SK-N-DZ (cell line): ENCODE data around the gene PRIM1.
"Not testable (repeated sequence)": the region's sequence is repeated elsewhere in the genome, so short reads cannot be mapped to it uniquely, and the experiment has no call there.

Experiments used
- DNase-seq: peaks from one replicate; pipeline ENCODE4 v3.0.0-alpha.2; 2015; ENCODE audit warnings: low spot score

PRIM1 gene

GRCh38 chr12:56761812-56762211 lies 9.7 kb upstream of the PRIM1 start:
- no peak for DNase-seq

- no peak for DNase-seq
Observed at GRCh38 chr12:56760460-56760859, 8.3 kb upstream of the PRIM1 start.

DNA sequence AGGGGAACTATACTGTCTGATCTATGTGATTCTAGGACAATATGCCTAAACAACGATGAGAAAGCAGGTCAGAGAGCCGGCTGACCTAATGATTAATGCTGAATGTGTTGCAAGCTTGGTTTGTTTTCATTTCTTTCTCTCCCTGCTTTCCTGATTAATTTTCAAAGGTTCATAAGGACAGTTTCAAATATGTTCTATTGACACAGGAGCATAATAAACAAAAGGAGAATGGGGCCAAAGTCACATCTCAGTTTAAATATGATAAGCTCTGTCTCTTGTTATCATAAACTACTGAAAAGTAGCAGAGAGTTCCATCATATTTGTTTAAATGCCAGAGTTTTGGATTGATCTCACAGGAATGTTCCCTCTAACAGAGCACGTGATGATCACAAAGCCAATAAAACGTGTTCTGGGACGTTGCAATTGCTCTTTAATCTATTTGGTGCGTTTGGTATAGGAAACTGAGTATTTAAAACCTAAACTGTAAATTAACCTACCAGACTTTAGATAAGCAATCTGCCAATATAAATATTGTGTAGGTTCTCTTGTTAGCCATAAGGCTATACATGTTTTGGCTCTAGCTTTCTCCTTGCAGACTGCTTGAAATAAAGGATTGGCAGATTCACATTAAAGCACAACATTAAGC lies 7.3 kb upstream of the PRIM1 start:
- no peak for DNase-seq

DNA sequence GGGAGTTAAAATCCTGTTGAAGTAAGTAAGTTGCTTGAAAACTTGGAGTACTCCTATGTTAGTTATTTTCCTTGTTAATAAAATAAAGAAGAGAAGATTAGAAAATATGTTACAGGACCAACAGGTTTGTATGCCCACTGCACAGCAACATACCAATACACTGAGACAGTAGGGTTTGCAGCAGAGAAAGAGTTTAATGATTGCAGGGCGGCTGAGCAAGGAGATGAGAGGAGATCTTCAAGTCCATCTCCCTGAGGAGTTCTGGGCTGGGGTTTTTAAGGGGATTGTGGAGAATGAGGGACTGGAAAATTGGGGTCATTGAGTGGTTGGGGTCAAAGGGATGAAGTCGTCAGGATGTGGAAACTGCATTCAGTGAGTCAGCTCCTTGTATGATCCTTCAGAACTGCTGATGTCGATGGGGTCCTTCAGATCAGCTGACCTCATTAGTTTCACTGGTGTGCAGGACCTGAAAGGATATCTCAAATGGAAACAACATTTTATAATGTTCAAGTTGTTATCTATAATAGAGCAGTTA lies 6.7 kb upstream of the PRIM1 start:
- no peak for DNase-seq

- DNase-seq: not testable (repeated sequence)
Observed at GRCh38 chr12:56757971-56758370, 5.8 kb upstream of the PRIM1 start.

DNA sequence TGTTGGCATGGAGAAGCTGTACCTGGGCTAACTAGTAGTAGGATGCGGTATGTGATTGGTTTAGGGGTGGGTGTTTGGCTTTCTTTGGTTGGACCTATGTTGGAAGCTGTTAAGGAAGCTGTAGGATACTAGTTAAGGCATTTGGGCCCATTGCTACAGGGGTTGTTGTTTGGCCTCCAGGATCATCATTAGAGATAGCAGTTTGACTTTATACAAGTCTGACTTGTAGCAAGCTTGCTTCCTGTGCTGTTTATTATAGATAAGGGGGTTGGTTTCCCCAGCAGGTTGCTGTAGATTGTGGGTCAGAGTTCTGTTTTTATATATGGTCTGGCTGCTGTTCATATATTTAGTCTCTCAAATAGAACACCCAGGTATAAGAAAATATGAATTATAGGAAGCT lies 1.4 kb upstream of the PRIM1 start:
- no peak for DNase-seq

DNA sequence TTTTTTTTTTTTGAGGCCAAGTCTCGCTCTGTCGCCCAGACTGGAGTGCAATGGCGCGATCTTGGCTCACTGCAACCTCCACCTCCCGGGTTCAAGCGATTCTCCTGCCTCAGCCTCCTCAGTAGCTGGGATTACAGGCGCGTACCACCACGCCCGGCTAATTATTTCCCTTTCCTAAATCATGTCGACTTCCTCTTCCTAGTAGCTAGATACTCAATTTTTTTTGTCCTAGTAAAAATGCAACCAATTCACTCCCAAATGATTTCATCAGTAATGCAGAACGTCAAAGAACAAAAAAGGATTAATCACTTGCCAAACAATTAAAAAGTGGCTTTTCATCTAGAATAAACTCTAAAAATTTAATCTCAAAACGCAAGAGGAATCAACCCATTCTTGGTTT lies 1.5 kb downstream of the PRIM1 start:
- not testable (repeated sequence) for DNase-seq

DNA sequence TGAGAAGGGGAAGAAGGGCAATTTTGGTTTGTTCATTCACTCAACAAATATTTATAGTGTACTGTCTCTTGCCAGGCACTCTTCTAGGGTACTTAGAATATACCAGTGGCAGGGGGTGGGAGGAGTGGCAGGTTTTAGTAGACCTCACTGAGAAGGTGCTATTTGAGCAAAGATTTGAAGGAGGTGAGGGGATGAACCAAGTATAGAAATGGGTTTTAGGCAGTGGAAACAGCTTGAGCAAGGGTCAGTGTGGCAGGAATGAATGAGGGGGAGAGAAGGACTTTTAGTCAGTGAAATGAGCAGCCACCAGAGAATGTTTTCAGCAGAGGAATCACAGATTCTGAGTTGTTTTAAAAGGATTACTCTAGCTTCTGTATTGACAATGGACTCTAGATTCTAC lies 2.3 kb downstream of the PRIM1 start:
- no peak for DNase-seq

DNA sequence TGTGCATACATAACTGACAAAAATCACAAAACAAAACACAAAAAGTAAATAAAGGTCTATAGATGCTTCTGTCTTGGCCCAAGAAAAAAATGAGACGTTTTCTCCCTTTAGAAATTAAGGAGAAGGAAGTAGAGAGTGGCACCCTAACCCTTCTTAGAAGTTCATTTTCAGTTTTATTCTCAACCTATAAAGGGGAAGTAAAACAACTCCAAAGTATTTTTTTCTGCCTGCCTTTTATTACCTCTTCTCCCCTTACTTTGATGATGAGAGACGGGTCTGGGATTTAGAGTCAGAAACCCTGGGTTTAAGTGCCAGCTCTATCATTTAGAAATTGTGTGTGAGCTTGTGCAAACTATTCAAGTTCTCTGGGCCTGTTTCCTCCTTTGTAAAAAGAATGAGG lies 2.8 kb downstream of the PRIM1 start:
- no peak for DNase-seq

DNA sequence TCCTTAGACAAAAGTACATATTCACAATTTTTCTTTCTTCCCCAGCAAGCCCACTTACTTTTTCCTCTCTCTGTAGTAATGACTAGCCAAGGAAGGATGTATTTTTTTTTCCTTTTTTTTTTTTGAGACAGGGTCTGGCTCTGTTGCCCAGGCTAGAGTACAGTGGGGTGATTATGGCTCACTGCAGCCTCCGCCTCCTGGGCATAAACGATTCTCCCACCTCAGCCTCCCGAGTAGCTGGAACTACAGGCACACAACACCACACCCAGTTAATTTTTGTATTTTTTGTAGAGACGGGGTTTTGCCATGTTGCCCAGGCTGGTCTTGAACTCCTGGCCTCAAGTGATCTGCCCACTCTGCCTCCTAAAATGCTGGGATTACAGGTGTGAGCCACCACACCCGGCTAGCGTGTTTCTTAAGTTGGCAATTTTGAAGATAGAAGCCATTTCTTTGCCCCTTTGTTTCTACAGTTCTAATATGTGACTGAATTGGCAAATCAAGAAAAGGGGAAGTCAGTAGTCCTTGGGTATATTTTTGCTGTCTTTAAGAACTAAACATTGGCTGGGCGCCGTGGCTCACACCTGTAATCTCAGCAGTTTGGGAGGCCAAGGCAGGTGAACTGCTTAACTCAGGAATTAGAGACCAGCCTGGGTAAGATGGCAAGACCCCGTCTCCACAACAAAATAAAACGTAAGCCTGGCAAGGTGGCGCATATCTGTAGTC lies 23.8 kb downstream of the PRIM1 start:
- DNase-seq: no peak

DNA sequence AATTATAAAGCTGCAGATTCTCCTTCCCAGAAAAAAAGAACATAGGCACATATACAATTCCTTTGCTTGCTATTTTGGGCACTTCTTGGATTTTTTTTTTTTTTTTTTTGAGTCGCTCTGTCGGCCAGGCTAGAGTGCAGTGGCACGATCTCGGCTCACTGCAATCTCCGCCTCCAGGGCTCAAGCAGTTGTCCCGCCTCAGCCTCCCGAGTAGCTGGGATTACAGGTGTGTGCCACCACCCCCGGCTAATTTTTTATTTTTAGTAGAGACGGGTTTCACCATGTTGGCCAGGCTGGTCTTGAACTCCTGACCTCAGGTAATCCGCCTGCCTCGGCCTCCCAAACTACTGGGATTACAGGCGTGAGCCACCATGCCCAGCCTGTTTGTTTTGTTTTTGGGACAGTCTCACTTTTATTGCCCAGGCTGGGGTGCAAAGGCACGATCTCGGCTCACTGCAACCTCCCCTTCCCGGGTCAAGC lies 25.9 kb downstream of the PRIM1 start:
- DNase-seq: not testable (repeated sequence)

- no peak for DNase-seq
Observed at GRCh38 chr12:56725723-56726102, 26.4 kb downstream of the PRIM1 start.

- DNase-seq: peak; percentile 98
Observed at GRCh38 chr12:56724972-56725722, 27.0 kb downstream of the PRIM1 start, which contains the start of gene NACA. TSS of gene NACA (minus strand) at chr12:56725299. CDS start at chr12:56724521, 778 bp downstream.

DNA sequence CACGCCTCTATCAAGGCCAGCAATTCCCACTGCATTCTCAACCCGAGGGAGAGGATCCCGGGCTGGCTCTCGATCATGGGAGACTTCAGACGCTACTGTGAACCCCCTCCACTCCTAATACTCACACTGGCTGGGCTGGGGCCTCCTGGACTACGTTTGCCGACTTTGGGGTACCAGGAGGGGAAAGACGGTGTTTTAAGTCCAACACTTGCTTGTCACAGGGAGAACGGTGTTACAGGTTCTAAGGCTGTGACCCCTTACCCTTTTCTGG lies 27.5 kb downstream of the PRIM1 start:
- DNase-seq: peak; percentile 23

- DNase-seq: no peak
Observed at GRCh38 chr12:56723889-56724700, 28.0 kb downstream of the PRIM1 start.

DNA sequence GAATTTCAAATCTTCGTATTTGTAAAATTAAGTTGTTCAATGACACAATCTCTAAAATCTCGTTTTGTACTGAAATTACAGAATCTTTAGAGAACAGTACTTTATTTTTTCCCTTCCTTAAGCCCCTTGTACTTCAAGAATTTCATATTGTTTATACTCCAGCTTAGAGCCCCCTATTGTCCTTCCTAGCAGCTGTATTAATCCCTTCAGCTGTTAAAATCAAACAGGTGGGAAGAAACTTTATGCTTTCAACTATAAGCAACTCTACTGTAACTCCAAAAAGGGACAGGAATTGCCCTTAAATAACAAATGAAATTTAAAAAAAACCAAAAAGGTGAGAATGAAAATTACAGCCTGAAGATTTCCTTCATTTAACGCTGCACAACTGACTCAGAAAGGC lies 28.8 kb downstream of the PRIM1 start:
- no peak for DNase-seq

GRCh38 chr12:56722832-56723231 lies 29.3 kb downstream of the PRIM1 start:
- no peak for DNase-seq

- no peak for DNase-seq
Observed at GRCh38 chr12:56721721-56722120, 30.4 kb downstream of the PRIM1 start.

- no peak for DNase-seq
Observed at GRCh38 chr12:56721216-56721615, 30.9 kb downstream of the PRIM1 start.

GRCh38 chr12:56720731-56721151 lies 31.4 kb downstream of the PRIM1 start:
- DNase-seq: no peak

- DNase-seq: no peak
Observed at GRCh38 chr12:56719056-56719455, 33.1 kb downstream of the PRIM1 start.

- DNase-seq: no peak
Observed at GRCh38 chr12:56718636-56719035, 33.5 kb downstream of the PRIM1 start.
